Right kidney (tissue), 1 donor: ENCODE measurements around the gene DNAJC21.
A peak's percentile ranks its signal among the peaks of the same experiment; 100 is the strongest.
"Not testable (repeated sequence)": the region's sequence is repeated elsewhere in the genome, so short reads cannot be mapped to it uniquely, and the experiment has no call there.

Source experiments
- DNase-seq: peaks from one replicate; pipeline ENCODE4 v3.0.0-alpha.2; 2016

Gene DNAJC21

GRCh38 chr5:34919077-34919476, 10.3 kb upstream of the DNAJC21 start:
- no peak for DNase-seq

- not testable (repeated sequence) for DNase-seq
These were observed 6.1 kb upstream of the DNAJC21 start for GRCh38 chr5:34923256-34923655.

- no peak for DNase-seq
These were observed 5.5 kb upstream of the DNAJC21 start for GRCh38 chr5:34923694-34924461.

GRCh38 chr5:34924462-34924765, 4.9 kb upstream of the DNAJC21 start:
- no peak for DNase-seq

DNA sequence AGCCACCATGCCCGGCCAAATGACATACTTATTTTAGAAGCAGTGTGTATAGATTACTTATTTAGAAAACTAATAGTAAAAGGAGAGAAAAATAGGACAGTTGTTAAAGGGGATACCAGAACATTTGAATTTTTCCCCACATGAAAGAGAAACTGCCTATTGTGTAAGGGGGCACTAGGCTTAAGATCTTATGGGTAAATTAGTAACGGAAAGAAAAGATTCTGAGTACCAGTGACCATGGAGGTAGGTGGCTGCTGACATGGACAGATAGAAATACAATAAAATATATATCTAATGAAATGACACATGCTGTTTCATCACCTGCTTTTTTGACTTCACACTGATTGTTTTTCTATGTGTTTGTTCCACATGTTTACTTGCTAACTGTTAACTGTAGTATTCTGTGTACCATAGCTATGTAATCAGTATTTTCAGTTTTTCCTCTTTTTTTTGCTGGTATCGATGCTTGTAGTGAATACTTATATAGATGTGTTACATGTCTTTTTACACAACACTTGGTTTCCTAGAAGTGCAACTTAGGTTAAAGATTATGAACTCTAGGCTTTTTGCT, 3.0 kb upstream of the DNAJC21 start:
- DNase-seq = no peak

DNA sequence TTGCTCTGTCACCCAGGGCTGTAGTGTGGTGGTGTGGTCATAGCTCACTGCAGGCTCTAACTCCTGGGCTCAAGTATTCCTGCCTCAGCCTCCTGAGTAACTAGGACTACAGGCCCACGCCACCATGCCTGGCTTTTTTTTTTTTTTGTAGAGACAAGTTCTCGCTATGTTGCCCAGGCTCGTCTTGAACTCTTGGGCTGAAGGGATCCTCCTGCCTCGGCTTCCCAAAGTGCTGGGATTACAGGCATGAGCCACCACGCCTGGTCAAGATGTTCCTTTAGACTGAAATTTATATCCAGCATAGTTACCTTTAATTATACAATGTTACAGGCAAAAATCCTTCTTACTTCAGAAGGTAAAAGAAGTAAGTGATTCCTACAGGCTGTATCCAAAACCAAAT, 1.6 kb upstream of the DNAJC21 start:
- DNase-seq = no peak

DNA sequence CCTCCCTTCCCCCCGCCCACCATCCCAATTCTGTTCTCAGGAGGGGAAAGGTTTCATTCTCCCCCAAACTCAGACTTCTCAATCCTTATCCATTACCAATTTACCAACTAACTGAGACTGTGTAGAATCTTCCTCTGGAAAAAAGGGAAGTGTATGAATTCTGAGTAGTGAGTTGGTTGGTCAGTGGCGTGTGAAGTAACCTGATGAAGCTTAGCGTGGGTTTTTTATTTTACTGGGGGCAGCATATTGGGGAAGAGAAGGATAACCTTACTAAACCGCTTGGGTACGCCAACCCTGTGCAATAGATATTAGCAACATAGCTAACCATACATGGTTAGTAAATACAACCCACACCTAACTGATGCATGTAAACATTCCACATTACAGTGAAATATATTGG, 1.1 kb upstream of the DNAJC21 start:
- no peak for DNase-seq

DNA sequence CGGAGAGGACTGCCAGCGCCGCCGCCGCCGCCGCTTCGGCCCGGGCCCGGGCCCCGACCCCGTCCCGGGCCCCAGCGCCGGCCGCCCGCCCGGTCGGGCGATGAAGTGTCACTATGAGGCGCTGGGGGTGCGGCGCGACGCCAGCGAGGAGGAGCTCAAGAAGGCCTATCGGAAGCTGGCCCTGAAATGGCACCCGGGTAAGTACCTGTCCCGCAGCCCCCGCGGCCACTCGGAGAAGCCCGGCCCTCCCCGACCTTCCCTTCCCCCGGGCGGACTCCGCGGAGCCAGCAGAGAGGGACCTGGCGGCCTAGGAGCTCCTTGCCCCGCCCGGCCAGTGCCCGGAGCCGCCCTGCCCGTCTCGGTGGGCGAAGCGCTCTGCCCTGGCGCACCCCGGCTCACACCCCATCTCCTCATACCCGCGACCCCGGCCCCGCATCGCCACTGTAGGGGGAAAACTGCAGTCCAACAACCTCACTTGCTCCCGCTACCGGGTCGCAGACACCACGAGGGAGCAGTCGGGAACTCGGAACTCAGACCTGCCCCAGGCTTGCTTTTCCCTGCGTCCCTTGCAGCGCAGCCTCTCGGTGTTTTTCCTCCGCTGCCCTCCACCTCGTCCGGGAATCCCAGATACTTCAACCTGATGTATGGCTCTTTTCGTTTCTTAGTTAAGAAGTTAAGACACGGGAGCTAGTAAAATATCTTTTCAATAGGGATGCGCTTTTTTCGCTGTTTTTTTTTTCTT, 532 bp downstream of the DNAJC21 start:
- peak; percentile 89 for DNase-seq

DNA sequence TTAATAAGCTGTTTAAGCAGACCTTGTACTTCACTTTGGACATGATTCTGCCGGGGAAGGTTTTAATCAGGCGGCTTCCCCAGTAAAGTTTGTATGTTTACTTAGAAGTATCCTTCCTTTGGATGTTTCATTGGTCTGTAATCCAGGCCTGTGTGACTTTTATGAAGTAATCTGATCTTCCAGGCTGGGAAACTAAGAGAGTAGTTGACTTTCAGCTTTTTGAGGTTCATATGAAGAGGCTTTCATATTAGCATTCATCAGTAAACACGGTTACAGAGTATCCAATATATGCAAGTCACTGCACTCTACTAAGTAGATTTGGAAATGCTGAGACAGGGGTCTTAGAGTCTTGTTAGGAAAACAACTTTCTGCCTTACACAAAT, 1.1 kb downstream of the DNAJC21 start:
- DNase-seq = no peak

- no peak for DNase-seq
These were observed 1.5 kb downstream of the DNAJC21 start for GRCh38 chr5:34930870-34931269.

GRCh38 chr5:34932947-34933346, 3.6 kb downstream of the DNAJC21 start:
- DNase-seq = no peak

GRCh38 chr5:34941936-34942335, 12.6 kb downstream of the DNAJC21 start:
- no peak for DNase-seq

GRCh38 chr5:34944044-34944443, 14.7 kb downstream of the DNAJC21 start:
- no peak for DNase-seq

DNA sequence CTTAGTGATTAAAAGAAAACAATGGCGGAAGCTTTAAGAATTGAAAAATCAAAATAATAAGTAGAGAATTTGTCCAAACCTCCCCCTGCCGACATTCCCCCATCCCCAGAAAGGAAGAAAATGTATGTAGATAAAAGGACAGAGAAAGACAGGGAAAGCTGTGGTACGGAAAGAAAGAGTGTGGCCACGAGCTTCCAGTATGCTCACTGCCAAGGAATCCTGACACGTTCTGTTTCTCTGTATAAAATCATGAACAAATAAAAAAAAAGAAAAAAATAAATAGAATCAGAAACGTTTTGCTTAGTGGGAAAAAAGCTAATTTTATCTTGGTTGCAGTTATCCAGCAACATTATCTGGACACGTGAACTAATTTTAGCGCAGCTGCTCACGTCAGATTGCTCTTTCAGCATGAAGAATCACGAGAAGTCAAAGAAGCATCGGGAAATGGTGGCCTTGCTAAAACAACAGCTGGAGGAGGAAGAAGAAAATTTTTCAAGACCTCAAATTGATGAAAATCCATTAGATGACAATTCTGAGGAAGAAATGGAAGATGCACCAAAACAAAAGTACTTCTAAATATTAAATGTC, 15.2 kb downstream of the DNAJC21 start:
- no peak for DNase-seq

- no peak for DNase-seq
These were observed 28.0 kb downstream of the DNAJC21 start for GRCh38 chr5:34957321-34957720.

- DNase-seq = no peak
These were observed 28.7 kb downstream of the DNAJC21 start for GRCh38 chr5:34957857-34958690.

GRCh38 chr5:34959323-34959722, 30.0 kb downstream of the DNAJC21 start:
- DNase-seq = no peak

DNA sequence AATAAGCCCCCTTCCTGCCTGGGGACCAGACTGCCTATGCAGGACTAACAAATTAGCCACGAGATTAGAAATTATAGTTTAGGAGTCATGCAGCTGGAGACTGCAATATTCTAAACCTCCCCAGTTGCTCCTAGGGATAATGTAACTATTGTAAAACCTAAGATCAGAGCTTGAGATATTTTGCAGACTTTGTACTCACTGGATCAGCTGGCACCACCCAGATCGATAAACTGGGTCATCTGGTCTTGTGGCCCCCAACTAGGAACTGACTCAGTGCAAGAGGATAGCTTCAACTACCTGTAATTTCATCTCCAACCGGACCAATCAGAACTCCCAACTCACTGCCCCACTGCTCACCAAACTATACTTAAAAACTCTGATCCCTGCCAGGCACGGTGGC, 38.2 kb downstream of the DNAJC21 start:
- no peak for DNase-seq

GRCh38 chr5:34968258-34968657, 38.9 kb downstream of the DNAJC21 start:
- DNase-seq = no peak

- no peak for DNase-seq
These were observed 41.2 kb downstream of the DNAJC21 start for GRCh38 chr5:34970552-34970951.

DNA sequence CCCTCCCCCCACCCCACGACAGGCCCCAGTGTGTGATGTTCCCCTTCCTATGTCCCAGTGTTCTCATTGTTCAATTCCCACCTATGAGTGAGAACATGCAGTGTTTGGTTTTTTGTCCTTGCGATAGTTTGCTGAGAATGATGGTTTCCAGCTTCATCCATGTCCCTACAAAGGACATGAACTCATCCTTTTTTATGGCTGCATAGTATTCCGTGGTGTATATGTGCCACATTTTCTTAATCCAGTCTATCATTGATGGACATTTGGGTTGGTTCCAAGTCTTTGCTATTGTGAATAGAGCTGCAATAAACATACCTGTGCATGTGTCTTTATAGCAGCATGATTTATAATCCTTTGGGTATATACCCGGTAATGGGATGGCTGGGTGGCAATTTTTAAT, 42.3 kb downstream of the DNAJC21 start:
- DNase-seq = not testable (repeated sequence)

GRCh38 chr5:34976347-34976746, 47.0 kb downstream of the DNAJC21 start:
- no peak for DNase-seq
